Measurements from ENCODE around the gene ZNF484.
A peak's percentile ranks its signal among the peaks of the same experiment; 100 is the strongest.
"Not testable (repeated sequence)": the region's sequence is repeated elsewhere in the genome, so short reads cannot be mapped to it uniquely, and the experiment has no call there.

Gene ZNF484

GRCh38 chr9:92877531-92878430, at the start of gene ZNF484:
TSS of gene ZNF484 (minus strand) at chr9:92878038. CDS start at chr9:92875029, 3,009 bp downstream.
- DNase-seq (ENCODE audit: low read depth in 2 of 2): peak; percentile 95

GRCh38 chr9:92920437-92920836, 42.6 kb upstream of the ZNF484 start:
- DNase-seq (ENCODE audit: low read depth in 2 of 2): no peak

- no peak for DNase-seq (ENCODE audit: low read depth in 2 of 2)
Measured at GRCh38 chr9:92917176-92917800, 39.5 kb upstream of the ZNF484 start.

- no peak for DNase-seq (ENCODE audit: low read depth in 2 of 2)
Measured at GRCh38 chr9:92911511-92912475, 34.0 kb upstream of the ZNF484 start.

DNA sequence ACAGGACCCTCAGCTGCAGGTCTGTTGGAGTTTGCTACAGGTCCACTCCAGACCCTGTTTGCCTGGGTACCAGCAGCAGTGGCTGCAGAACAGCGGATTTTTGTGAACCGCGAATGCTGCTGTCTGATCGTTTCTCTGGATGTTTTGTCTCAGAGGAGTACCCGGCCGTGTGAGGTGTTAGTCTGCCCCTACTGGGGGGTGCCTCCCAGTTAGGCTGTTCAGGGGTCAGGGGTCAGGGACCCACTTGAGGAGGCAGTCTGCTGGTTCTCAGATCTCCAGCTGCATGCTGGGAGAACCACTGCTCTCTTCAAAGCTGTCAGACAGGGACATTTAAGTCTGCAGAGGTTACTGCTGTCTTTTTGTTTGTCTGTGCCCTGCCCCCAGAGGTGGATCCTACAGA, 27.3 kb upstream of the ZNF484 start:
- DNase-seq (ENCODE audit: low read depth in 2 of 2): not testable (repeated sequence)

DNA sequence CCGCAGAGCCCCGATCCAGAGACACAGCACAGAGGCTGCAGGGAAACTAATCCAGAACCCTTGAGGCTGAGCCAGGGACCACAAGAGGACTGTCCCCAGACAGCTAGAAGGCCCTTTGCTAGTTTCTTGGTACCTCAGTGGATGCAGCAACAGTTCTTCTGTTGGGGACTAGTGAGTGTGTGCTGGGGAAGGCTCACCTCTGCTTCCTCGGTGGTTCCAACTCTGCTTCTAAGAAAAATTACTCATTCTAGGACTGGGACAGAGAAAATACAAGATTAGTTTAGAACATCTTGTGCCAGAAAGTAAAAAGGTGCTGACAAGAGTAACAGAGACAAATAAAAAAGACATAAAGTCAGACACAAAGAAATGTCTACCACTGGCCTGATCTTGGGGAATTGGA, 19.5 kb upstream of the ZNF484 start:
- DNase-seq (ENCODE audit: low read depth in 2 of 2): no peak

GRCh38 chr9:92895812-92896436, 18.1 kb upstream of the ZNF484 start:
- no peak for DNase-seq (ENCODE audit: low read depth in 2 of 2)

DNA sequence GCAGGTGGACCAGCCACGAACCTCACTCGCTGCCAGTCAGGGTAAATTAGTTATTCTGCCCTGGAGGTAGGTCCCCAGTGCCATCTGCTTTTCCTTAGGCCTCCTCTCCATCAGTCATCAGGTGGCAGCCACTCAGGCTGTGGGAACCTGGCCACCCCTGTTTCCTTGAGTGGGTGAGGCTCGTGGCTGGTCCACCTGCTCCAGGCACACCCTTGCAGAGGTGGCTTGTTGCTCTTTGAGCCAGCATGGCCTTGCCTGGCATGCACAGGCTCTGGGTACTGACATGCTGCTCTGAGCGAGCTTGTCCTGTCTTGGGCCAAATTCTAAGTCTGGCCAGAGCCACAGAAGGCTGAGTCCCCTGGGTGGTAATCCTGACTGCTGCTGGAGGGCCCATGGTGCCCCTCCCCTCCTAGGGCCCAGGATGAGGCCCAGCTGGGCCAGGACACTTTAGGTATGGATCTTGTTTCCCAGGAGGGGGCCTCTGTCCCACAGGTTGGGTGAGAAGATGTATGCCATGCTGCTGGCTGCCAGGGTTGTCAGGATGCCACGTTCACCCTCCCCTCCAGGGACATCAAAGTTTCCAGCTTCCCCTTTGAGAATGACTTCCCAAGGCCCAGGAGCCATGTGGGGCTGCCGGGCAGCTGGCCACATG, 17.0 kb upstream of the ZNF484 start:
- no peak for DNase-seq (ENCODE audit: low read depth in 2 of 2)

- not testable (repeated sequence) for DNase-seq (ENCODE audit: low read depth in 2 of 2)
Measured at GRCh38 chr9:92893916-92894610, 16.2 kb upstream of the ZNF484 start.

GRCh38 chr9:92892276-92892675, 14.4 kb upstream of the ZNF484 start:
- not testable (repeated sequence) for DNase-seq (ENCODE audit: low read depth in 2 of 2)

- DNase-seq (ENCODE audit: low read depth in 2 of 2): no peak
Measured at GRCh38 chr9:92890761-92891160, 12.9 kb upstream of the ZNF484 start.

- no peak for DNase-seq (ENCODE audit: low read depth in 2 of 2)
Measured at GRCh38 chr9:92887880-92888338, 10.1 kb upstream of the ZNF484 start.

DNA sequence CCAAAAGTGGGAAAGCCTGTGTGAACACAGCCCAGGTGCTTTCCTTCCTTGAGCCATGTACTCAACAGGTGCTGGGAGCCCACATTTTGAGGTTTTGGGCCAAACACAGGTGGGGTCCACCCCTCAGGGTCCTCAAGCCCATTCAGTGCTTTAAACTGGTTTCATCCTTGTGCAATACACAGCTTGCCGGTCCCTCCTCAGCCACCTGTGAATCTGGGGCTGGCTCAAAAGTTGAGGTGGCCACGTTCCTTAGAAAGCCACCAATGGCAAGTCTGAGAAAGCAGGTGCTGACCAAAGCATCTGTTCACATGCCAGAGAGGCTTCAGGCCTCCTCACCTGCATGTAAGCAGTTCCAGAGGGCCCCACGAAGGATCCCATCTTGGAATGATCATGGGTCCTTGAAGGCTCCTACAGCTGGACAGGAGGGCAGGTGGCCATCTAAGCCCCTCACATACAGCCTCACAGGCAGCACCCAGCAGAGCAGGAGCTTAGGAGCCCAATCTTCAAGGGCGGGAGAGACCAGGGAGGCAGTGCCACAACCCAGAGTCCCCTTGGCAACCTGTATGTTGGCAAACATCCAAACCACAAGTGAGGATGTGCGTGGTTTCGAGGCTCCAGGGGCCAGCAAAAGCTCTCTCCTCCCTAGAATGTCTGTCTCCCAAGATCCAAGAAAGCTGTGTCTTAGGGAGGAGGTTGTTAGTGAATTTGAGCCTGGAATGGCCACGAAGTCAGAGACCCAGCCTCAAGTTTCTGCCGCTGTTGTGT, 9.2 kb upstream of the ZNF484 start:
- DNase-seq (ENCODE audit: low read depth in 2 of 2): not testable (repeated sequence)

- not testable (repeated sequence) for DNase-seq (ENCODE audit: low read depth in 2 of 2)
Measured at GRCh38 chr9:92883666-92884405, 6.0 kb upstream of the ZNF484 start.

GRCh38 chr9:92882276-92882675, 4.4 kb upstream of the ZNF484 start:
- no peak for DNase-seq (ENCODE audit: low read depth in 2 of 2)

DNA sequence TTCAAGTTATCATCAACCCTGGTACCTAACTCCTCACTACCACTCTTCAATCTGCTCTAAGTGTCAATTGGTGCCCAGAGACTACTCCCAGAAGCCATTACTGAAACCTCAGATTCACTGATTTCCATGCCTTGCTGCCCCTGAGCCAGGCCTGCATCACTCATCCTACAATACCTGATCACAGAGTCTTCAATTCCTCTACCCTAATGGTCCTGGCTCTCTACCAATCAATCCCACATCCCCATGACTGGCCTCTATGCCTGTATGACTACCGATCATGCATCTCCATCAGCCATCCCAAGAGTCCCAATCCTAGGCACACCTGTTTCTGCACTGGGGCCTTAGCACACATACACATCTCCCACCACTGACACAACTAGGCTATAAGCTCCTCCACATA, 2.5 kb downstream of the ZNF484 start:
- no peak for DNase-seq (ENCODE audit: low read depth in 2 of 2)

- DNase-seq (ENCODE audit: low read depth in 2 of 2): no peak
Measured at GRCh38 chr9:92870289-92870688, 7.5 kb downstream of the ZNF484 start.

DNA sequence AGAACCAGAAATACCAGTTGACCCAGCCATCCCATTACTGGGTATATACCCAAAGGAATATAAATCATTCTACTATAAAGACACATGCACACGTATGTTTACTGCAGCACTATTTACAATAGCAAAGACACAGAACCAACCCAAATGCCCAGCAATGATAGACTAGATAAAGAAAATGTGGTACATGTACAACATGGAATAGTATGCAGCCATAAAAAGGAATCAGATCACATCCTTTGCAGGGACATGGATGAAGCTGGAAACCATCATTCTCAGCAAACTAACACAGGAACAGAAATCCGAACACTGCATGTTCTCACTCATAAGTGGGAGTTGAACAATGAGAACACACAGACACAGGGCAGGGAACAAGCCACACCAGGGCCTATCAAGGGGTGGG, 11.2 kb downstream of the ZNF484 start:
- not testable (repeated sequence) for DNase-seq (ENCODE audit: low read depth in 2 of 2)

DNA sequence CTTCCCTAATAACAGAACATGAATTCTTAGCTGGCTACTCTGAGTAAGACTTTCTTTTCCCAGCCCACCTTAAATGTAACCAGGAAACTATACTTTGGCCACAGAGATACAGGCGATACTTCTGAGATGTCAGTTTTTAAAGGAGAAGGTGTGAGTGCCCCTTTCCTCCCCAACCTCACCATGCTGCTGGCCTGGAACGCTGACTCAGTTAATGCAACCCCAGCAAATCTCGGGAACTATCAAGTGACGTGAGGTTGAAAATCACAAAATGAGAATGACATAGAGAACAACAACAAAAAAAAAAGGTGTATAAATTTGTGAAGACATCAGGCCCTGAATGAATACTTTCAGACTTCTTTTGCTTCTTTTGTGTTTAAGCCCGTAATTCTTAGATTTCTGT, 13.7 kb downstream of the ZNF484 start:
- DNase-seq (ENCODE audit: low read depth in 2 of 2): no peak
